KOPT-K1 (cell line): Measurements from ENCODE around the gene FERMT2.

Experiments used
- H3K27ac ChIP-seq: fragments of 200-600 bp; sonication (generic); 2 replicates; pipeline ENCODE4 v1.5.1; 2016; ENCODE audit warnings: antibody characterized with exemption, mild to moderate bottlenecking, low read depth, low read length; ENCODE audit not compliant: poor library complexity, severe bottlenecking
- H3K36me3 ChIP-seq: fragments of 200-600 bp; sonication (generic); 2 replicates; pipeline ENCODE4 v1.5.1; 2017; ENCODE audit warnings: antibody characterized with exemption, mild to moderate bottlenecking, low read length, moderate library complexity; ENCODE audit not compliant: insufficient read depth
- H3K9me3 ChIP-seq: fragments of 200-600 bp; sonication (generic); 2 replicates; pipeline ENCODE4 v1.5.1; 2017; ENCODE audit warnings: antibody characterized with exemption, low read length, mild to moderate bottlenecking; ENCODE audit not compliant: insufficient read depth, poor library complexity, severe bottlenecking

FERMT2 gene

DNA sequence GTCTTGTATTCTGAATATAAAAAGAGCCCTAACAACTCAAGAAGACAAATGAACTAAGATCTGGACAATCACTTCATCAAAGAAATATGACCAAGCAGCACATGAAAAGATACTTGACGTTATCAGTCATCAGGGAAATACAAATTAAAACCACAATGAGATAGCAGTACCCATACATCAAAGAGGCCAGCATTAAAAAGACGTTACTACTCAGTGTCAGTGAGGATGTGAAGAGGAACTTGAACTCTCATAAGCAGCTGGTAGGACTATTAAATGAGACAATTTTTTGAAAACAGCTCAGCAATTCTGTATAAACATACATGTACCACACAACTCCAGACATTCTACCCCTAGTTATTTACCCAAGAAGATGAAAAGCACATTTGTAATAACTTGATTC is 55.9 kb downstream of the FERMT2 start:
- Histone ChIP-seq H3K36me3 (no peaks in the 10 kb centered on the region), H3K27ac (peak overlapping the region; percentile 0), H3K9me3 (no peaks in the 10 kb centered on the region)

DNA sequence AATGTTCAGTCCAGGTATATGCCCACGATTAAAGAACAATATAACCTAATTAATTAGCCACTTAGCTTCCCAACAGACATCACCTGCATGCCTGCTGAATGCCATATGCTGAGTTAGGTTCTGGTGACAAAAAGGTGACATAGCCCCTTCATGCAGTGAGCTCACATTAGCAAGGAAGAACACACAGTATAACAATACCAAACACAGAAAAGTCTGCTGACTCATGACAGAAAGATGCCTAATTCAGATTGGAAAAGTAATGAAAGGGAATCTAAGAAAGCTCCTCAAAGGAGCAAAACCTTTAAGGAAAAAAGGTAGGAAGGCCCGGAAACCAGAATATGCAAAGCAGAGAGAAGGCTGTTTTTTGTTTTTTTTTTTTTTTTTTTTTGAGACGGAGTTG is 59.0 kb downstream of the FERMT2 start:
- no peaks in the 10 kb centered on the region for H3K36me3 ChIP-seq
- H3K9me3 ChIP-seq: no peaks in the 10 kb centered on the region
- H3K27ac ChIP-seq: no peak overlapping the region

DNA sequence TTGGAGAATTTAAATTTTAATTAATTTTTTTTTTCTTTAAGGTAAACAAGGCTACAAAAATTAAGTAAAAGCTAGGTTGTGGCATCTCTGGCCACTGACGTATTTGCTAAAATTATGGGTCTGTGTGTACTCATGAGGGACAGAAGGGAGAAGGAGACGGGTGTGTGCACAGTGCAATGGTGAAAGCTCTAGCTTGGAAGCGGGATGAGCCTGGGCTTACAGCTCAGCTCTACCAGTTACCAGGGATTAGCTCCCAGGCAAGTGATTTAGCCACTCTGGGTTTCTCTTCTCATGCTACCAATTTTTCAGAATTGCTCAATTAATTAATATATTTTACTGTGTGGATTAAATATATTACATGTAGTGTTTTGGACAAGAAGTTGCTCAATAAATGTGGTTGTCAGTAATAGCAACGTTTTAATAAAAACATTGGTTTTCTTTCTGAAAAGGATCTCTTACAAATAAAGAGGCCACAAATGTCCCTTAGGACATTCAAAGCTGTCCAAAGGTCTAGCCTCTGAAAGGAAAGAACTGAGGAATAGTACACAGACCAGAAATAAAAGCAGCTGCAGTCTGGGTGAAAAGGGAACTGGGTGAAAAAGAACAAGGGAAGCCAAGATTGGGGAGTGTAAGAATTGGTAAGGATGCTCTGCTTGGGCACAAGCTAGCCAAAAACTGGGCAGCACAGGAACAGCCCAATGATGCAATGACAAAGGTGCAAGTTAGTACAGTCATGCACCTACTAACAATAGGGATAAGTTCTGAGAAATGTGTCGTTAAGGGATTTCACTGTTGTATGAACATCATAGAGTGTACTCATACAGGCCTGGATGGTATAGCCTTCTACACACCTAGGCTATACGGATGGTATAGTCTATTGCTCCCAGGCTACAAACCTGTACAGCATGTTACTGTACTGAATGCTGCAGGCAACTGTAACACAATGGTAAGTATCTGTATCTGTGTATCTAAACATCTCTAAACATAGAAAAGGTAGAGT is 61.7 kb downstream of the FERMT2 start:
- Histone ChIP-seq H3K9me3 (no peaks in the 10 kb centered on the region), H3K36me3 (no peaks in the 10 kb centered on the region), H3K27ac (no peak overlapping the region)

DNA sequence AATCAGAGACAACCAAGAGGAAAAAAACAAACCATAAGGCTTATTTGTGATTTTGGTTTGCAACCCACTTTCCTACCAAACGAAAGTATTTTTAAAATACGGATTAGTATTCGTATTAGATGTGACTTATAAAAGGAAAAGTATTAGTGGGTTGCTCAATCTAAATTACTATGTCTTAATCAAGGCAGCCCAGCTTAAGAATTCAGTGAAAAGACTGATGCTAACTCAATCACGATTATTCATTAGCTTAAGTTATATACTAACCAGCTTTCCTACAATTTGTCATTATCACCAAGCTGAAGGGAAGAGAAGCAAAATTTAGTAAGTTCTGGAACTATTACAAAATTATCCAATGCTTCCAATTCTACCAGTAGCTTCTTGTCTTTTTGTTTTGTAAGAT is 62.7 kb downstream of the FERMT2 start:
- H3K27ac ChIP-seq: no peak overlapping the region
- H3K9me3 ChIP-seq: no peaks in the 10 kb centered on the region
- no peaks in the 10 kb centered on the region for H3K36me3 ChIP-seq

DNA sequence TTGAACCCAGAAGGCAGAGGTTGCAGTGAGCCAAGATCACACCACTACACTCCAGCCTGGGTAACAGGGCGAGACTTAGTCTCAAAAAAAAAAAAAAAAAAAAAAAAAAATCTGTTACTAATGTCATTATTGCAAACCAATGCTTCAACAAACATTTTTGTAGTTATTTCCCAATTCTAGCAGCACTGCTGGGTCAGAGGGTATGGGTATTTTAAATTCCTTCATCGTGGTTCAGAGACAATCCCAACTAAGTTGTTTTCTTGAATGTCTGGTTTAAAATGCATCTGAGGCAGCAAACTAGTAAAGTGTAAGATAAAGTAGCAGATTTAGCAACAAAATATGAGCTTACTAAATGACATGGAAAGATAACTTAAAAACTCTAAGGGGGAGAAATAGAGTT is 65.6 kb downstream of the FERMT2 start:
- H3K27ac ChIP-seq: no peak overlapping the region
- H3K9me3 ChIP-seq: no peaks in the 10 kb centered on the region
- no peaks in the 10 kb centered on the region for H3K36me3 ChIP-seq

DNA sequence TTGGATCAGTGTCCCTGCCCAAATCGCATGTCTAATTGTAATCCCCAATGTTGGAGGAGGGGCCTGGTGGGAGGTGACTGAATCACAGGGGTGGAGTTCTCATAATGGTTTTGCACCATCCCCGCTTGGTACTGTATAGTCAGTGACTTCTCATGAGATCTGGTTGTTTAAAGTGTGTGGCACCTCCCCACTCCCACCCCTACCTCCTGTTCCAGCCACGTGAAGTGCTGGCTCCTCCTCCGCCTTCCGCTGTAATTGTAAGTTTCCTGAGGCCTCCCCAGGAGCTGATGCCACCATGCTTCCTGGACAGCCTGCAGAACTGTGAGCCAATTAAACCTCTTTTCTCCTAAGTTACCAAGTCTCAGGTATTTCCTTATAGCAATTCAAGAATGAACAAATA is 67.2 kb downstream of the FERMT2 start:
- no peaks in the 10 kb centered on the region for H3K9me3 ChIP-seq
- H3K36me3 ChIP-seq: no peaks in the 10 kb centered on the region

DNA sequence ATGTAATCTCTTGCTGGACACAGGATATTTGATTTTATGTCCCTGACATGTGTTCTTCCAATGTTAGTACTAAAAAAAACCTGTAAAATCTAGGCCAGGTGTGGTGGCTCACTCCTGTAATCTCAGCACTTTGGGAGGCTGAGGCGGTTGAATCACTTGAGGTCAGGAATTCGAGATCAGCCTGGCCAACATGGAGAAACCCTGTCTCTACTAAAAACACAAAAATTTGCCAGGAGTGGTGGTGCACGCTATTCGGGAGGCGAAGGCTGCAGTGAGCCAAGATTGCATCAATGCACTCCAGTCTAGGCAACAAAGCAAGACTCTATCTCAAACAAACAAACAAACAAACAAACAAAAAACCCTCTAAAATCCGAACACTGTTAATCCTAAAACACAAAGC is 68.0 kb downstream of the FERMT2 start:
- Histone ChIP-seq H3K9me3 (no peaks in the 10 kb centered on the region), H3K36me3 (no peaks in the 10 kb centered on the region), H3K27ac (no peak overlapping the region)

More for the DNA sequence above, 67.2 kb downstream of the FERMT2 start:
- H3K27ac ChIP-seq: no peak overlapping the region

DNA sequence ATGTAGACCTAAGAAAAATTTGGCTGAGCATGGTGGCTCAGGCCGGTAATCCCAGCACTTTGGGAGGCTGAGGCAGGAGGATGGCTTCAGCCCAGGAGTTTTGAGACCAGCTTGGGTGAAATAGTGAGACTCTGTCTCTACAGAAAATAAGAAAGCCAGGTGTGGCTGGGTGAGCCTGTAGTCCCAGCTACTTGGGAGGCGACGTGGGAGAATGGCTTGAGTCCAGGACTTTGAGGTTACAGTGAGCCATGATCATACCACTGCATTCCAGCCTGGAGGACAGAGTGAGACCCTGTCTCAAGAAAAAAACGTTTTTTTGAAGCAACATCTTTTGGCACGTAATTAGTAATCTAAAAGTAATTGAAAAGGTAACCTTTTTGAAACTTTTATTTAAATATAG is 70.9 kb downstream of the FERMT2 start:
- Histone ChIP-seq H3K36me3 (no peaks in the 10 kb centered on the region), H3K27ac (no peak overlapping the region), H3K9me3 (no peaks in the 10 kb centered on the region)

DNA sequence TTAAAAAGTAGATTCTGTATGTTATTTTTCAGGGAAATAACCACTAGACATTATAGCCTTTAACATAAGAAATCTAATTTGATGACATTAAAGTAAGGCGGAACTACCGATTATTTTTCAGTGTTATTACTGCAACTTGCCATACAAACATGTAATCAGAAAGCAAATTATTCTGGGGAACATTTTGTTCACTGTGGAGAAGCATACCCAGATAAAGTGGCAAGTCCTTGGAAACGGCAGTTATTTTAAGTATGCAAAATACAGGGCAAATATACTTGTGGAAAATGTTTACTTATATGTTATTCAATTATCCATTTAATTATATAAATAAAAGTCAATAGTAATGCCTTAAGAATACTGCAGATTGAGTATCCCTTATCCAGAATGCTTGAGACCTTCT is 71.9 kb downstream of the FERMT2 start:
- no peaks in the 10 kb centered on the region for H3K36me3 ChIP-seq
- no peaks in the 10 kb centered on the region for H3K9me3 ChIP-seq
- H3K27ac ChIP-seq: no peak overlapping the region

DNA sequence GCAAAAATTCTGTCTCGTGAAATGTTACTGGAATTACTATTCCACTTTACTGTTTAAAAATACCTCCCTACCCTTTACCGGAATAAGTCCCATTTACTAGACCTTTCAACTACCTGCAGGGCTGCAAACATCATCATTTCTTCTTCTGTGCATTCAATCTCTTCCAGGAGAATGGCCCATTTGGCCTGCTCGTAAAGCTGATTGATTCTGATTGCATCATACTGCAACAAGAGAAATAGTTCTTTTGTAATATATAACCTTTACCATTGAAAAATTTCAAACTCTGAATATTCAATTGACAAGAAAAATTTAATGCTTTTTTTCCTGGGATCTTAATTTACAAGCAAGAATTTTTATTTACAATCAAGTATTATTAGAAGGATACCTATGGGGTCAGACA is 72.4 kb downstream of the FERMT2 start:
- Histone ChIP-seq H3K27ac (no peak overlapping the region), H3K9me3 (no peaks in the 10 kb centered on the region), H3K36me3 (no peaks in the 10 kb centered on the region)

DNA sequence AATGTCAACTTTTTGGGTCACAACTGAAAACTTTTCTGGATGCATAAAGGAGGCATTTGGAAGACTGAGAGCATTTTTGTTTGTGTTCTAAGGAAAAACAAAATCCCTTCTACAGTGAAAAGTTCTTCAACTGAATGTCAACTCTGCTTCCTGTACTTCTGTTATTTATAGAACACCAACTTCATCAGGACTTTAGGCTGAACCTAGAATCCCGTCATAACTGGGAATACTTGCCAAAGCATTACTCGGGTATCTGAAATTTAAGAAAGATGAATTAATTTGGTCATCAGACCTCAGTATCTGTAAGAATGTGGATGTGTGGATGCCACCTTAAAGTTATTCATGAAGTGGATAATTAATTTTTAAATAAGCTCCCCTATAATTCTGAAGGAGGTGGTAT is 73.2 kb downstream of the FERMT2 start:
- Histone ChIP-seq H3K9me3 (no peaks in the 10 kb centered on the region), H3K27ac (no peak overlapping the region), H3K36me3 (no peaks in the 10 kb centered on the region)

DNA sequence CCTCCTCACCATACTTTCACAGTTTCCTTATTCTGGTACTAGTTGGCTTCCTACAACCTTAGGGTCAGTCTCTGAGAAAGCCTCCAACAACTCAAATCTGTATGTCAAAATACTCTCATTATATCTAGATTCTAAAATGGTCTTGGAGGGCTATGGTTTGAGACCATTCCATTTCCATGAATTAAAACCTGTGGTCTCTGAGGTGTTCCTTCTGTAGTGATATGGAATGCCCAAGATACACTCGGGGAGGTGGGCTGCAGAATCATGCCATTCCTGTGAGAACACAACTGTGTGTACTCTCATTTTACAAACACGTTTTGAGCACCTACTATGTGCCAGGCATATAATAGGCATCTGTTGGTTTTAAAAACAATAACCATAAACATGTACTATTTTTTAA is 74.0 kb downstream of the FERMT2 start:
- no peak overlapping the region for H3K27ac ChIP-seq
- no peaks in the 10 kb centered on the region for H3K9me3 ChIP-seq
- H3K36me3 ChIP-seq: no peaks in the 10 kb centered on the region

DNA sequence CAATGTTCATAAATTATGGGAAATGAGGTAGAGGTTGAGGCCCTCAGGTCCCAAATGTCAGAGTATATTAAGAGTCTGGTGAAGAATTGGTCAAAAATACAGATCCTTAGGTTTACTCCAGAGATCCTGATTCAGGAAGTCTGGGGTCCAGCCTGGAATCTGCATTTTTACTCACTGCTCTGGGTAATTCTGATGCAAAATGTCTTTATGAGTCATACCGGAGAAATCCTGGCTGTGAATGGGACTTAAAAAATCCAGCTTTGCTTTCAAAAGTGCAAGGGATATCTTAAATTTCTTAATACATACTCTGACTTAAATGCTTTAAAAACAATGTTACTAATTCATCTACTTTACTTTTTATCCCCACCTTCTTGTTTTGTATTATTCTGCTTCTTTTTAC is 74.5 kb downstream of the FERMT2 start:
- no peaks in the 10 kb centered on the region for H3K9me3 ChIP-seq
- no peaks in the 10 kb centered on the region for H3K36me3 ChIP-seq
- no peak overlapping the region for H3K27ac ChIP-seq

DNA sequence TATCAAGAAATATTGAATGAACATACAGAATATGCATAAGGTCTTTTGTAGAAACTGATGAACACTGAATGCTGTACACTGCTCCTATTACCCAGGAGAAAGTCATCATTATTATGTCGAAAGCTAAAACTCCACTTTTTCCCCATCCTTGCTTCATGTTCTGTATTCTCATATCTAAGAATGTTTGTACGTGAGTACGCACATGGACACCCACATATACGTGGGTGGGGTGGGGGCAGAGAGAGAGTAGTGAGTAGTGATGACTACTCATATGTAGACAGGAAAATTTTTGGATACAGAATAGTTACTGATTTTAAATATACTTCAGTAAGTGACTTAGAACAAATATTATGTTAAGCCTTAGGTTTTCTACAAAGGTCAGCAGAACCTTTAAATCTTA is 75.1 kb downstream of the FERMT2 start:
- no peak overlapping the region for H3K27ac ChIP-seq
- H3K36me3 ChIP-seq: no peaks in the 10 kb centered on the region
- no peaks in the 10 kb centered on the region for H3K9me3 ChIP-seq

DNA sequence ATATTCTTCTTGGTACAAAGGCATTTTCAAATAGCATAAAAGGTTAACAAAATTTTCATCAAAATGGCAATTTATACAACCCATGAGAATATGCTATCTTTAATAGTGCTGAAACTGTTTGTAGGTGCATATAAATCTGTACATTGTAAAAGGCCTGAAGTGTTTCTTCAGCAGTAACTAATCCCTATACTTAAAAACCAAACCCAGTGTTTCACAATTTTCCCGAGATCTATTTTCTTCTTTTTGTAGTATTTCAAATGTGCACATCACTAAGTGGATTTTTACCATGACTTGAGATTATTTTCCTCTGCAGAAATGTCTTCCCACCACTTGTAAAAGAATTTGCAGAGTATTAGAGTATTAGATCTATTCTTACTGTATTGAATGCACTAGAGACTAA is 76.5 kb downstream of the FERMT2 start:
- H3K9me3 ChIP-seq: no peaks in the 10 kb centered on the region
- H3K27ac ChIP-seq: no peak overlapping the region
- no peaks in the 10 kb centered on the region for H3K36me3 ChIP-seq

DNA sequence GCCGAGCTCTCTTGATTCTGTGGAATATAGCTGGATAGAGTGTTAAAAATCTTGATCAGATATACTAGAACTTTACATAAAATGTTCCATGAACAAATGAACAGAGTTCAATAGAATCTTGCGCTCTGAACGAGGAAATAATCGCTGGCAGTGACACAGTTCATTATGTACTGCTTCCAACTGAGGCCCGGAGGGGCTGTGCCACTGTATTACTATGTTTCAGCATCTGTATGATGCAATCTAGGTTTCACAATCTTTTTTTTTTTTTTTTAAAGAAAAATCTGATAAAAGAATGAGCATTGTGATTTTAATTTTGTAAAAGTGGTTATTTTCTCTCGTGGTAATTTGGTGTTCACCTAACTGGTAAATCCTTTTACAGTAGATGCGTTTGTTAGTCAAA is 77.2 kb downstream of the FERMT2 start:
- no peaks in the 10 kb centered on the region for H3K9me3 ChIP-seq
- no peak overlapping the region for H3K27ac ChIP-seq
- no peaks in the 10 kb centered on the region for H3K36me3 ChIP-seq
